Hindlimb muscle (tissue), 1 donor: ENCODE measurements around the gene YIF1A. TPM values are rescaled to one million over a fixed set of nuclear protein-coding genes. Genes with fewer than 3 reads are reported as not detected.
"Not testable (repeated sequence)": the region's sequence is repeated elsewhere in the genome, so short reads cannot be mapped to it uniquely, and the experiment has no call there.

ENCODE experiments used
- DNase-seq: peaks from one replicate; pipeline ENCODE4 v3.0.0-alpha.2; 2013
- polyA plus RNA-seq: library from polyadenylated mRNA; unstranded; fragments of 120-200 nt; gene quantifications from one replicate; pipeline ENCODE4 v1.2.1, GENCODE V29; 2013; ENCODE audit not compliant: insufficient read length

Gene YIF1A
- polyA plus RNA-seq, 1 donor: 42.6 TPM

DNA sequence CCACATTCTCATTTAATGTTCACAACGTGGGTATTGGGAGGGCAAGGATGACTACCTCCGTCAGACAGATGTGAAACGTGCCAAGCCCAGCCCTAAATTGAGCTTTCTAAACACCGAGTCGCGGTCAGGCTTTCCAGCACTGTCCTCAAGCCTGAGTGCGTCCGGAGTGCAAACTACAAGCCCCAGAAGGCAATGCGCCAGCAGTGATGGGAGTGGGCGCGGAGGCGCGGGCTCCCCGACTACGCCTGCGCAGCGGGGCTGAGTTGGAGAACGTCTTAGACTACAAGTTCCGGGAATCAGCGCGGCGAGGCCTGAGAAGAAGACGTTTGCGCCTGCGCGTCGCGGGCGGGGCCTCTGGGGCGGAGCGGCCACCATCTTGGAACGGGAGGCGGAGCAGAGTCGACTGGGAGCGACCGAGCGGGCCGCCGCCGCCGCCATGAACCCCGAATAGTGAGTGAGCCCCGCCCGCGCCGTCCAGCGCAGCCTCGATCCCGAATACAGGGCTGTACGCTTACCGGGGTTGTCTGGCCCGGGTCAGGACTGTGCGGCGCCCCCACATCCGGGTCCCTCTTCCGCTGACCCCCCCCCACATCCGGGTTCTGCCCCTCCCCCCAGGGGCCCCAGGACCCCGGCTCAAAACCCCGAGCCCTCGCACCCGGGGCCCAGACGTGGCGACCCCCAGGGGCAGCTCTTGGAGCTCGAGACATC lies 20.5 kb downstream of the YIF1A start, which contains the start of gene RAB1B:
Gene RAB1B (plus strand): TSS at position 396 of the 708 bp plus-strand sequence. CDS start 41 bp downstream, at position 437.
- peak; percentile 100 for DNase-seq

GRCh38 chr11:66267379-66268243 lies 21.3 kb downstream of the YIF1A start:
- DNase-seq: peak; percentile 91

DNA sequence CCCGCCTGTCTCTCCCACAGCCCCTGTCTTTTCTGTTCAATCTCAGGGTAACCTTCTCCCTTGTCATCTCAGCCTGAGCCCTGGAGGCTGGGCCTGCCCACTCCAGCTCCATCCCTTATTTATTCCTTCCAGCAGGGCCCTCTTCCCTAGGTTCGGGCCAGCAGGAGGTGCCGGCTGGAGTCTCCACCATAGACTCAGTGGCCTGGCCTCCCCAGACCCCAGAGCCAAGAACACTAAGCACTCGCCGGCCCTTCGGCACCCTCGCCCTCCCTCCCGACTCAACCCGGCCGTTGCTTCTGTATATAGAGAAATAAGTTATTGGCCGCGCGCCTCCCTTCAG lies 21.9 kb downstream of the YIF1A start:
- no peak for DNase-seq

GRCh38 chr11:66266378-66267038 lies 22.4 kb downstream of the YIF1A start:
- no peak for DNase-seq

- DNase-seq: no peak
These were observed 23.2 kb downstream of the YIF1A start for GRCh38 chr11:66265531-66266377.

DNA sequence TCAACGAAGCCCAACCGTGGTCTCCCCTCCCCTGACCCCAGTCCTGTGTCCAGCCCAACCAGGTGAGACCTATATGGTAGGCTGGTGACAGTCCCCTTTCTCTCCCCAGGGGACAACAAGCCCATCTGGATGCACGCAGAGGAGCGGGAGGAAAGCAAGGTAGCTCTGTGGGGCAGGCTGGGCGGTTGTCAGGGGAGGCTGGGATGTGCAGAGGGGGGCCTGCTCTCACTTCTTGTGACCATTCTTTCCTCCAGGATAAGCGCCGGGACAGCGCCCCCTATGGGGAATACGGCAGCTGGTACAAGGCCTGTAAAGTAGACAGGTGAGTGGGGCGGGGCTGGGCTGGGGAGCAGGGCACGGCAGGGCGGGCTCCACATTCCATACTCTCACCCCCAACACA lies 24.0 kb downstream of the YIF1A start:
- no peak for DNase-seq

DNA sequence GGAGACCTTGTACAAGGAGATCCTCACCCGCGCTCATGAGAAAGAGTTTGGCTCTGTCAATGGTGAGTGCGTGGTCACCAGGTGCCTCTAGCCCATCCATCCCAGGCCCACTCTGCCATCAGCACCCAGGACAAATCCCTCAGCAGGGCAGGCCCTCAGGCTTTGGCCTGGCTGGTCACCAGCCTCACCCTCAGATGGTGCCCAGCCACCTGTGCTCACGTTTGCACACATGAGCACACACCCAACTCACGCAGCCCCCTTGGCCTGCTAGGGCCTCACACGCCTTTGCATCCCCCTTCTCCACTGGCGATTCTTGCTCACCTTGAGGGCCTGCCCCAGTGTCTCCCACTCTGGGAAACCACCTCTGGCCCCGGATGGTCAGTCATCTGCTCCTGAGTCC lies 24.6 kb downstream of the YIF1A start:
- no peak for DNase-seq

- DNase-seq: no peak
These were observed 25.2 kb downstream of the YIF1A start for GRCh38 chr11:66263785-66264184.

DNA sequence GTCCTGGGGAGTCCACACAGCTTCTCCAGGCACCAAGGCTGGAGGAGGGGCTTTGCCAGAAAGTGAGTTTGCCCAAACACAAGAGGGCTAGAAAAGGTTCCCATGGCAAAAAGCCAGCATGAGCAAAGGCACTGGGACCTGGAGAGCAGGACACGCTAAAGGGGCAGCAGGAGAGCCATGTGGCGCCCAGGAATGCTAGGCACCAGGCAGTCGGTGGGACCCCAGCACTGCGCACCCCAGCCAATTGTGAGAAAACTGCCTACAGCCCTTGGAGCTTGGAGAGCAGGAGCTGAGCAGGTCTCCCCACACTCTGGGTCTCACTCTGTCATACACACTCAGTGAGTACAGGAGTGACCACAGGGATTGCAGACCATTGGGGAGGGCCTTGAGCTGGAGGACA lies 25.7 kb downstream of the YIF1A start:
- no peak for DNase-seq

- no peak for DNase-seq
These were observed 26.2 kb downstream of the YIF1A start for GRCh38 chr11:66262696-66263095.

- no peak for DNase-seq
These were observed 26.8 kb downstream of the YIF1A start for GRCh38 chr11:66262191-66262590.

DNA sequence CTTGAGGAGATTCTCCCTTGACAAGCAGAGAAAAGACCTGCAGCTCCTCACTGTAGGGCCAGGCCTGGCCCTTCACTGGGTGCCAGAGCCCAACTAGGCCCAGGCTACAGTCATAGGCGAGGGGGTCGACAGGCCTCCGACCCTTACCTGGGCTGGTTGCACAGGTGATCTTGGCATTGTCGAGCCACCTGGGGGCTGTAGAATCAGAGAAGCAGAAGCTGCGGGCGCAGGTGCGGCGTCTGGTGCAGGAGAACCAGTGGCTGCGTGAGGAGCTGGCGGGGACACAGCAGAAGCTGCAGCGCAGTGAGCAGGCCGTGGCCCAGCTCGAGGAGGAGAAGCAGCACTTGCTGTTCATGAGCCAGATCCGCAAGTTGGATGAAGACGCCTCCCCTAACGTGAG lies 27.4 kb downstream of the YIF1A start:
- DNase-seq: no peak

GRCh38 chr11:66259956-66260355 lies 29.0 kb downstream of the YIF1A start:
- DNase-seq: no peak

DNA sequence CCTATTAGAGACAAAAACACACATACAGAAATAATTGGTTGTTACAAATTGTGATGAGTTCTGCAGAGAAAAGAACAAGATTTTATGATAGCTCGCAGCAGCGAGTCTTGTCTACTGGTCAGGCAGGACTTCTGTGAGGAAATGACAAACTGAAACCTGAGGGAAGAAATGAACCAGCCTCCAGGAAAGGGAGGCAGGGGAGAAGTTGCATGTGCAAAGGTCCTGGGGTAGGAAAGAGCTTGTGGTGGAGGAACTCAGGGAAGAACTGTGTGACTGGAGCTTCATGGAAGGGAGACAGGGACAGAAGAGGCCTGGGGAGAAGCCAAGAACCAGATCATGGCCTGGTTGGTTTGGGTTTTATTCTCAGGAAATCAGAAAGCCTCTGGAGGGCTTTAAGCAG lies 29.7 kb downstream of the YIF1A start:
- DNase-seq: no peak

GRCh38 chr11:66258473-66258893 lies 30.5 kb downstream of the YIF1A start:
- no peak for DNase-seq

GRCh38 chr11:66253081-66253480 lies 35.9 kb downstream of the YIF1A start:
- DNase-seq: not testable (repeated sequence)

- no peak for DNase-seq
These were observed 37.1 kb downstream of the YIF1A start for GRCh38 chr11:66251809-66252208.

DNA sequence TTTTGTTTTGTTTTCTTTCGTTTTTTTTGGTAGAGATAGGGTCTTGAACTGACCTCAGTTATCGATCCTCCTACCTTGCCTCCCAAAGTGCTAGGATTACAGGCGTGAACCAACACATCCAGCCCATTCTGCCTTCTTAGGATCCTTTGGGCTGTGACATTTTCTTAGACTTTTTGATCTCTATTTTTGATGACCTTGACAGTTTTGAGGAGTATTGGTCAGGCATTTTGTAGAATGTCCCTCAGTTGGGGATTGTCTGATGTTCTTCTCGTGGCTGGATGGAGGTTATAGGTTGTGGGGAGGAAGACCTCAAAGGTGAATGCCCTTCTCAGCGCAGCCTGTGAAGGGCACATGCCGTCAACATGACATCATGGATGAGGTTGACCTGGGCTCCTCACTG lies 40.0 kb downstream of the YIF1A start:
- DNase-seq: no peak

GRCh38 chr11:66247801-66248200 lies 41.1 kb downstream of the YIF1A start:
- no peak for DNase-seq

DNA sequence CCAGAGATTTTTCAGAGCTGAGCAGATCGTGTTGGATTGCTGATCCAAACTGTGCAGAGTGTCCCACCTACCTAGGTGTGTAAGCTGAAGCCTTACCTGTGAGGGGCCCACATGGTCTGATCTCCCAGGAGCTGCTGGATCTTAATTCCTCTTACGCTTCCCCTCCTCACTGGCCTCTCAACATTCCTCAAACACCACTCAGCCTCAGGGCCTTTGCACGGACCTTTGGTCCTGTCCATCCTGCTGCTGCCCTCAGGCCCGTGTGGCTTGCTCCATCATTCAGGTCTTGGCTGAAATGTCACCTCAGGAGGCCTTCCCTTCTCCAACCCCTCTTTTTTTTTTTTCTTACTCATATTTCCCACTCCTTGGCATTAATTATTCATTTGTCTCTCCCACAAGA lies 41.6 kb downstream of the YIF1A start:
- DNase-seq: no peak

DNA sequence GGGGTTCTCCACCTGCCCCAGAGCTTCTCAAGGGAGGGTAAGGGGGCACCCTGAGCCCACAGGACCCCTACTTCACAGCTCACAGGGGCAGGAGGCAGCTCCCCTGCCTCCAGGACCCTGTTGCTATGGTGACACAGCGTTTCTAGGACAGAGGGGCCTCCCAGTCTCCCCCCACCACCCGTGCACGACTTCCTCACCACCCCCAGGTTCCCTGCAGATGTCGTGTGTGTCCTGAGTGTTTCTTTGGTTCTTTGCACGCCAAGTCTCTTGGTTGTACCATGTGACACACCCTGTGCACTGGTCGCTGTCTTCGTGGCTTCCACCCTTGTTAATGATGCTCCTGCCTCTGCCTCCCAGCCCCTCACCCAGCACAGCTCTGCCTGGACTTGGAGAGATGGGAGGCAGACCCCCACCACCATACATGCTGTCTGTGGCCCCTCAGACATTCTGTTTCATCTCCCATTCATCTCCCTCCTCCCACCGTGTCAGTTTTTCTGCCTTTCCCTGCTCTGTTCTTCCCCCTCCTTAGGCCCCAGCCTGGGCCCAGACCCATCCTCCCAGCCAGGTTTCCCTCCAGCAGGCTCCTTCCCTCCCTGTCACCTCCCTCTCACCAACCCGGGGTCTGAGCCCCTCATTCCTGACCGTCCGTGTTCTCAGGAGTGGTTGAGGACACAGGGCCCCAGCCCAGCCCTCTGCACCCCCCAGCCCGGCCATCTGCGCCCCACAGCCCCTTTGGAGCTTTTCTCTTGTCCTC lies 45.0 kb downstream of the YIF1A start:
- no peak for DNase-seq
